ENCODE measurements around the gene HCST. TPM values are rescaled to one million over a fixed set of nuclear protein-coding genes. Genes with fewer than 3 reads are reported as not detected.

The HCST gene
- total RNA-seq, 1 experiment from 2014 or later: not detected

DNA sequence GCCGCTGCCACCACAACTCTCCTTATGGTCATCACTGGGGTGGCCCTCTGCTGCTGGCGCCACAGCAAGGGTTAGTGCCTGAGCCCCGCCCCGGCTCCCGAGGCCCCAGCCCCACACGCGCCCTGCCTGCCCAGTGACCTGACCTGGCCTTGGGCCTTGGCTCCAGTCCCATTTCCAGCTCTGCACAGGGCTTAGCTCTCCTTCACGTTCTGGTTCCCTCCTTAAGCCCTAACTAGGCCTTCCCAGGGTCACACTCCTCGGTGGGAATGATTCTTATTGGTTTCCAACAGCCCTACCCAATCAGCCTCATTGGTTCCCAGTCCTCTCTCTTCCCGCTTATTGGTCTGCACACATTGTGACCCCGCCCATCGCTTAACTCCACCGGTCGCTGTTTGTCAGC is 39.8 kb upstream of the HCST start:
- no peaks in the 10 kb centered on the region for H3K27me3 ChIP-seq (ENCODE audit: low read length)
- no peaks in the 10 kb centered on the region for H4K20me1 ChIP-seq (ENCODE audit: low read length)
- no peaks in the 10 kb centered on the region for H3K9me2 ChIP-seq (replicated peaks; ENCODE audit: low read length)
- H3K9me3 ChIP-seq (ENCODE audit: low read length): no peaks in the 10 kb centered on the region
- BruUV-seq (replicated peaks): no TSS peak
- POLR2A ChIA-PET (ENCODE audit: unreplicated experiment): no interaction called here
- intact Hi-C loops (cut with micrococcal nuclease): no loop called here
- CTCF ChIA-PET: no interaction called here
- no peaks in the 10 kb centered on the region for H3K79me2 ChIP-seq (ENCODE audit: low read length)
- H3K36me3 ChIP-seq (ENCODE audit: low read depth, low read length): no peaks in the 10 kb centered on the region
- H3F3A ChIP-seq (ENCODE audit: low read length, unreplicated experiment): no peaks in the 10 kb centered on the region
- no peaks in the 10 kb centered on the region for H3K4me1 ChIP-seq (ENCODE audit: insufficient read depth, low read length)
- H3K4me2 ChIP-seq (ENCODE audit: low read length): no peak overlapping the region
- ATAC-seq (no peak), DNase-seq (no peak)
- TF ChIP-seq EZH2 (IDR thresholded peaks at IDR 0.05; ENCODE audit: low read length, unreplicated experiment) (no peak), EZH2phosphoT487 (IDR thresholded peaks at IDR 0.05; ENCODE audit: borderline replicate concordance, low read length) (no peak)
- TF ChIP-seq, protein P1, sequence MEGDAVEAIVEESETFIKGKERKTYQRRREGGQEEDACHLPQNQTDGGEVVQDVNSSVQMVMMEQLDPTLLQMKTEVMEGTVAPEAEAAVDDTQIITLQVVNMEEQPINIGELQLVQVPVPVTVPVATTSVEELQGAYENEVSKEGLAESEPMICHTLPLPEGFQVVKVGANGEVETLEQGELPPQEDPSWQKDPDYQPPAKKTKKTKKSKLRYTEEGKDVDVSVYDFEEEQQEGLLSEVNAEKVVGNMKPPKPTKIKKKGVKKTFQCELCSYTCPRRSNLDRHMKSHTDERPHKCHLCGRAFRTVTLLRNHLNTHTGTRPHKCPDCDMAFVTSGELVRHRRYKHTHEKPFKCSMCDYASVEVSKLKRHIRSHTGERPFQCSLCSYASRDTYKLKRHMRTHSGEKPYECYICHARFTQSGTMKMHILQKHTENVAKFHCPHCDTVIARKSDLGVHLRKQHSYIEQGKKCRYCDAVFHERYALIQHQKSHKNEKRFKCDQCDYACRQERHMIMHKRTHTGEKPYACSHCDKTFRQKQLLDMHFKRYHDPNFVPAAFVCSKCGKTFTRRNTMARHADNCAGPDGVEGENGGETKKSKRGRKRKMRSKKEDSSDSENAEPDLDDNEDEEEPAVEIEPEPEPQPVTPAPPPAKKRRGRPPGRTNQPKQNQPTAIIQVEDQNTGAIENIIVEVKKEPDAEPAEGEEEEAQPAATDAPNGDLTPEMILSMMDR (conservative IDR thresholded peaks at IDR 0.05; ENCODE audit: low read depth, low read length): no peak
- no peak overlapping the region for H3K27ac ChIP-seq (ENCODE audit: low read length)
- H3K4me3 ChIP-seq (ENCODE audit: low read length): no peak overlapping the region
- H3K9ac ChIP-seq (ENCODE audit: low read length): no peak overlapping the region
- H2AFZ ChIP-seq (ENCODE audit: low read length): no peak overlapping the region

DNA sequence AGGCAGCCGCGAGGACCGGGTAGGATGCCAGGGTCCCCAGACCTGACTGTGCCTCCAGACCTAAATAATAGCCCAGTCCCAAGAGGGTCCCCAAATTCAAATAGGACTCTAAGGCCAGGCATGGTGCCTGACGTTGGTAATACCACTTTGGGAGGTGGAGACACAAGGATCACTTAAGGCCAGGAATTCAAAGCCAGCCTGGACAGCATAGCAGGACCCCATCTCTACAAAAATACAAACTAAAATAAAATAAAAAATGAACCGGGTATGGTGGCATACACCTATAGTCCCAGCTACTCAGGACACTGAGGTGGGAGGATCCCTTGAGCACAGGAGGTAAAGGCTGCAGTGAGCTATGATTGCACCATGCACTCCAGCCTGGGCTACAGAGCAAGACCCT is 39.3 kb upstream of the HCST start:
- no peaks in the 10 kb centered on the region for H3K27me3 ChIP-seq (ENCODE audit: low read length)
- H3K9me3 ChIP-seq (ENCODE audit: low read length): no peaks in the 10 kb centered on the region
- intact Hi-C loops (cut with micrococcal nuclease): no loop called here
- no peaks in the 10 kb centered on the region for H3K36me3 ChIP-seq (ENCODE audit: low read depth, low read length)
- no peak for DNase-seq
- H3K79me2 ChIP-seq (ENCODE audit: low read length): no peaks in the 10 kb centered on the region
- H3K4me3 ChIP-seq (ENCODE audit: low read length): no peak overlapping the region
- H3K4me1 ChIP-seq (ENCODE audit: insufficient read depth, low read length): no peaks in the 10 kb centered on the region
- no peak for ATAC-seq
- H3K27ac ChIP-seq (ENCODE audit: low read length): no peak overlapping the region
- no peaks in the 10 kb centered on the region for H3F3A ChIP-seq (ENCODE audit: low read length, unreplicated experiment)
- TF ChIP-seq, protein P1 (conservative IDR thresholded peaks at IDR 0.05; ENCODE audit: low read depth, low read length): no peak
- TF ChIP-seq EZH2phosphoT487 (IDR thresholded peaks at IDR 0.05; ENCODE audit: borderline replicate concordance, low read length) (no peak), EZH2 (IDR thresholded peaks at IDR 0.05; ENCODE audit: low read length, unreplicated experiment) (no peak)
- BruUV-seq (replicated peaks): no TSS peak
- H3K4me2 ChIP-seq (ENCODE audit: low read length): no peak overlapping the region
- POLR2A ChIA-PET (ENCODE audit: unreplicated experiment): no interaction called here
- CTCF ChIA-PET: no interaction called here
- no peaks in the 10 kb centered on the region for H4K20me1 ChIP-seq (ENCODE audit: low read length)
- H2AFZ ChIP-seq (ENCODE audit: low read length): no peak overlapping the region
- no peak overlapping the region for H3K9ac ChIP-seq (ENCODE audit: low read length)
- no peaks in the 10 kb centered on the region for H3K9me2 ChIP-seq (replicated peaks; ENCODE audit: low read length)

- H3K79me2 ChIP-seq (ENCODE audit: low read length): no peaks in the 10 kb centered on the region
- H3K9me3 ChIP-seq (ENCODE audit: low read length): no peaks in the 10 kb centered on the region
- no peaks in the 10 kb centered on the region for H3K9me2 ChIP-seq (replicated peaks; ENCODE audit: low read length)
- CTCF ChIA-PET: interaction anchor here (0.5 kb wide), 1 partner anchor 39 kb away, joined by 3 read pairs; no protein-coding TSS in a partner anchor
- no peaks in the 10 kb centered on the region for H3F3A ChIP-seq (ENCODE audit: low read length, unreplicated experiment)
- no TSS peak for BruUV-seq (replicated peaks)
- intact Hi-C loops (cut with micrococcal nuclease): no loop called here
- DNase-seq (peak; percentile 54), ATAC-seq (peak; percentile 80)
- 0 out of 2 replicates have a peak within 1 kb of the TSS, but pooled peaks have one; percentile 6 for H3K9ac ChIP-seq (ENCODE audit: low read length)
- no peaks in the 10 kb centered on the region for H3K27me3 ChIP-seq (ENCODE audit: low read length)
- H3K4me1 ChIP-seq (ENCODE audit: insufficient read depth, low read length): peaks cover 7% of the 10 kb centered on the region; the same call in 1 of the 2 replicates
- H3K4me2 ChIP-seq (ENCODE audit: low read length): peak within 1 kb of the TSS; percentile 84
- TF ChIP-seq EZH2 (IDR thresholded peaks at IDR 0.05; ENCODE audit: low read length, unreplicated experiment) (no peak), EZH2phosphoT487 (IDR thresholded peaks at IDR 0.05; ENCODE audit: borderline replicate concordance, low read length) (no peak)
- TF ChIP-seq, protein P1 (conservative IDR thresholded peaks at IDR 0.05; ENCODE audit: low read depth, low read length): no peak
- H3K4me3 ChIP-seq (ENCODE audit: low read length): peak within 1 kb of the TSS; percentile 59
- POLR2A ChIA-PET (ENCODE audit: unreplicated experiment): no interaction called here
- H3K27ac ChIP-seq (ENCODE audit: low read length): no peak within 1 kb of the TSS
- no peaks in the 10 kb centered on the region for H3K36me3 ChIP-seq (ENCODE audit: low read depth, low read length)
- peak within 1 kb of the TSS; percentile 73 for H2AFZ ChIP-seq (ENCODE audit: low read length)
- H4K20me1 ChIP-seq (ENCODE audit: low read length): no peaks in the 10 kb centered on the region
Observed at GRCh38 chr19:35868172-35868822, 34.0 kb upstream of the HCST start, which contains the start of gene APLP1. APLP1 (plus strand) TSS chr19:35868574; CDS start chr19:35868637, 63 bp downstream.
